ENCODE measurements around the gene TAS2R40. TPM values are rescaled to one million over a fixed set of nuclear protein-coding genes. Genes with fewer than 3 reads are reported as not detected.

TAS2R40 gene
- total RNA-seq, 1 donor = not detected

DNA sequence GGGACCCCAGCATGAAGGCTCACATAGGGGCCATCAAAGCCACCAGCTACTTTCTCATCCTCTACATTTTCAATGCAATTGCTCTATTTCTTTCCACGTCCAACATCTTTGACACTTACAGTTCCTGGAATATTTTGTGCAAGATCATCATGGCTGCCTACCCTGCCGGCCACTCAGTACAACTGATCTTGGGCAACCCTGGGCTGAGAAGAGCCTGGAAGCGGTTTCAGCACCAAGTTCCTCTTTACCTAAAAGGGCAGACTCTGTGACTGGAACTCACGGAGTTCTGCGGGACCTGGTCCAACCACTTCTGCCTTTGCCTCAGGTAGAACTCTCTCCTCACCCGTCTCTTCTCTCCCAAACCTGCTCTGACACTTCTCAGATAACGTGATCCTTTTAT lies 945 bp downstream of the TAS2R40 start:
- no peak overlapping the region for H3K4me2 ChIP-seq (ENCODE audit: insufficient read depth, low read length)
- no peaks in the 10 kb centered on the region for H4K20me1 ChIP-seq (ENCODE audit: insufficient read depth, low read length)
- TF ChIP-seq, protein P1, sequence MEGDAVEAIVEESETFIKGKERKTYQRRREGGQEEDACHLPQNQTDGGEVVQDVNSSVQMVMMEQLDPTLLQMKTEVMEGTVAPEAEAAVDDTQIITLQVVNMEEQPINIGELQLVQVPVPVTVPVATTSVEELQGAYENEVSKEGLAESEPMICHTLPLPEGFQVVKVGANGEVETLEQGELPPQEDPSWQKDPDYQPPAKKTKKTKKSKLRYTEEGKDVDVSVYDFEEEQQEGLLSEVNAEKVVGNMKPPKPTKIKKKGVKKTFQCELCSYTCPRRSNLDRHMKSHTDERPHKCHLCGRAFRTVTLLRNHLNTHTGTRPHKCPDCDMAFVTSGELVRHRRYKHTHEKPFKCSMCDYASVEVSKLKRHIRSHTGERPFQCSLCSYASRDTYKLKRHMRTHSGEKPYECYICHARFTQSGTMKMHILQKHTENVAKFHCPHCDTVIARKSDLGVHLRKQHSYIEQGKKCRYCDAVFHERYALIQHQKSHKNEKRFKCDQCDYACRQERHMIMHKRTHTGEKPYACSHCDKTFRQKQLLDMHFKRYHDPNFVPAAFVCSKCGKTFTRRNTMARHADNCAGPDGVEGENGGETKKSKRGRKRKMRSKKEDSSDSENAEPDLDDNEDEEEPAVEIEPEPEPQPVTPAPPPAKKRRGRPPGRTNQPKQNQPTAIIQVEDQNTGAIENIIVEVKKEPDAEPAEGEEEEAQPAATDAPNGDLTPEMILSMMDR (IDR thresholded peaks at IDR 0.05; ENCODE audit: extremely low read depth, low read depth, low read length) = no peak
- H3K79me2 ChIP-seq (ENCODE audit: insufficient read depth, low read length) = no peaks in the 10 kb centered on the region
- DNase-seq (ENCODE audit: insufficient read length, low spot score, missing footprints) = no peak
- H3K27ac ChIP-seq (ENCODE audit: low read depth, low read length) = no peak overlapping the region
- H3K4me3 ChIP-seq (ENCODE audit: insufficient read depth, low read length) = no peak overlapping the region
- H3K27me3 ChIP-seq (ENCODE audit: insufficient read depth, low read length) = peaks cover 28% of the 10 kb centered on the region
- H3K4me1 ChIP-seq (ENCODE audit: insufficient read depth, low read length) = no peaks in the 10 kb centered on the region
- no peaks in the 10 kb centered on the region for H3K36me3 ChIP-seq (ENCODE audit: insufficient read depth, low read length)
- H3K9me3 ChIP-seq (ENCODE audit: low read depth, low read length) = no peaks in the 10 kb centered on the region
- H2AFZ ChIP-seq (ENCODE audit: low read length) = no peak overlapping the region

DNA sequence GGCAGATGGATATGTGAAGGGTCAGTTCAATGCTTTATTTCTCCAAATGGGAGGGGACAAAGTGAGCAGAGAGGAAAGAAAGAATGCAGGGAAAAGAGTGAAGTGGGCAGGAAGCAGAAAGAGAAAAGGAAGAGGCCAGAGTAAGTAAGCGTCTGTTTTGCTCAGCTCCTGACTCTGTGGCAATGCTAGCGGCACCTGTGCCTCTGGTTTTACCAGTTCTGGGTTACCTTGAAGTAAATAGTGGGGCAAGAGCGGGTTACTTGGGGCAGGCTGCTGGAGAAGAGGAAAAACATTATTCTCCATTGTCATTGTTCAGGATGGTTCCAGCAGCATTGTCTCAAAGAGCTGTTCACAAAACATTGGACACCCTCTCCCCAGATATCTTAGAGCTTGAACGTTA lies 1.9 kb downstream of the TAS2R40 start:
- H2AFZ ChIP-seq (ENCODE audit: low read length) = no peak overlapping the region
- no peak overlapping the region for H3K4me2 ChIP-seq (ENCODE audit: insufficient read depth, low read length)
- H3K27me3 ChIP-seq (ENCODE audit: insufficient read depth, low read length) = peaks cover 28% of the 10 kb centered on the region
- no peaks in the 10 kb centered on the region for H3K9me3 ChIP-seq (ENCODE audit: low read depth, low read length)
- H3K4me3 ChIP-seq (ENCODE audit: insufficient read depth, low read length) = no peak overlapping the region
- no peak overlapping the region for H3K27ac ChIP-seq (ENCODE audit: low read depth, low read length)
- H3K36me3 ChIP-seq (ENCODE audit: insufficient read depth, low read length) = no peaks in the 10 kb centered on the region
- DNase-seq (ENCODE audit: insufficient read length, low spot score, missing footprints) = no peak
- no peaks in the 10 kb centered on the region for H3K4me1 ChIP-seq (ENCODE audit: insufficient read depth, low read length)
- TF ChIP-seq, protein P1 (IDR thresholded peaks at IDR 0.05; ENCODE audit: extremely low read depth, low read depth, low read length) = no peak
- no peaks in the 10 kb centered on the region for H4K20me1 ChIP-seq (ENCODE audit: insufficient read depth, low read length)
- no peaks in the 10 kb centered on the region for H3K79me2 ChIP-seq (ENCODE audit: insufficient read depth, low read length)

DNA sequence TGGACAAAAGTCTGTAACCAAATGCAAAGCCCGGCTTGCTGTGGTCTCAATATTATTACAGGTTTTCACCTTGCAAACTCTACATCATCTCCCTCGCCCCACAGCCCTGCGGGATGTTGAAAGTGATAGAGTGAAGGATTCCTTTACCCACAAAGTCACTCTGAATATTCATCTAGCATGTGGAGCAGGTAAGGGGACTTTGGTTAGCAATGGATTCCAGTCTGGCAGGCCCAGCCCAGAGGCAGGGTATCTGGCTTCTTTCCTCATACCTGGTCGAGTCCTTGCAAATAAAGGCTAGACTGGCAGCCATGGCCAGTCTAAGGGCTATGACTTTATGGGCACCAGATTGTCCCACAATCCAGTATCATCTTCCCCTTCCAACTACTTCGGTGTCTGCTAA lies 3.2 kb downstream of the TAS2R40 start:
- DNase-seq (ENCODE audit: insufficient read length, low spot score, missing footprints) = no peak

GRCh38 chr7:143227806-143228205 lies 6.0 kb downstream of the TAS2R40 start:
- Histone ChIP-seq H4K20me1 (ENCODE audit: insufficient read depth, low read length) (no peaks in the 10 kb centered on the region), H3K27ac (ENCODE audit: low read depth, low read length) (no peak overlapping the region), H3K4me1 (ENCODE audit: insufficient read depth, low read length) (peaks cover 4% of the 10 kb centered on the region), H3K79me2 (ENCODE audit: insufficient read depth, low read length) (no peaks in the 10 kb centered on the region), H3K4me3 (ENCODE audit: insufficient read depth, low read length) (no peak overlapping the region), H2AFZ (ENCODE audit: low read length) (no peak overlapping the region), H3K27me3 (ENCODE audit: insufficient read depth, low read length) (peaks cover 17% of the 10 kb centered on the region), H3K4me2 (ENCODE audit: insufficient read depth, low read length) (no peak overlapping the region), H3K36me3 (ENCODE audit: insufficient read depth, low read length) (no peaks in the 10 kb centered on the region), H3K9me3 (ENCODE audit: low read depth, low read length) (no peaks in the 10 kb centered on the region)
- TF ChIP-seq, protein P1 (IDR thresholded peaks at IDR 0.05; ENCODE audit: extremely low read depth, low read depth, low read length) = no peak
- DNase-seq (ENCODE audit: insufficient read length, low spot score, missing footprints) = no peak

More for the DNA sequence above, 3.2 kb downstream of the TAS2R40 start:
- Histone ChIP-seq H3K27me3 (ENCODE audit: insufficient read depth, low read length) (peaks cover 28% of the 10 kb centered on the region), H3K4me3 (ENCODE audit: insufficient read depth, low read length) (no peak overlapping the region), H4K20me1 (ENCODE audit: insufficient read depth, low read length) (no peaks in the 10 kb centered on the region), H2AFZ (ENCODE audit: low read length) (no peak overlapping the region), H3K27ac (ENCODE audit: low read depth, low read length) (no peak overlapping the region), H3K36me3 (ENCODE audit: insufficient read depth, low read length) (no peaks in the 10 kb centered on the region), H3K4me2 (ENCODE audit: insufficient read depth, low read length) (no peak overlapping the region), H3K79me2 (ENCODE audit: insufficient read depth, low read length) (no peaks in the 10 kb centered on the region), H3K9me3 (ENCODE audit: low read depth, low read length) (no peaks in the 10 kb centered on the region), H3K4me1 (ENCODE audit: insufficient read depth, low read length) (peaks cover 4% of the 10 kb centered on the region)
- TF ChIP-seq, protein P1 (IDR thresholded peaks at IDR 0.05; ENCODE audit: extremely low read depth, low read depth, low read length) = no peak

Data from osteoblast (primary cell).